ENCODE data around the gene SDHB.

DNA sequence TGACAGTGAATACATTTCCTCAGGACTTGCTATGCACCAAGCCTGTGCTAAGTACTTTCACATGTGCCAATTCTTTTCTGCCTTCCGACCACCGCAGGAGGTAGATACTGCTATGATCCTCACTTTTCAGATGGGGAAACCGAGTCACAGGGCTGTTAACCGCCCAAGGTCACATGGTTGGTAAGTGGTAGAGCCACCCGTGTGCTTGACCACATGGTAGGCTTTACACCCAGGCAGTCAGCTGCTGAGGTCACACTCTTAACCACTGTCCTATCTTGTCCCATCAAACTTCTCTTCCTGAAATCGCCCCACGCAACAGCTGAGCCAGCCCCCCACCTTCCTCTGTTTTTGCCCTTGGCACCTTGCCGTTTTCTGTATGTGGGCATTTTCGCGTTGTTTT, 31.0 kb upstream of the SDHB start:
- TF ChIP-seq, protein P1, sequence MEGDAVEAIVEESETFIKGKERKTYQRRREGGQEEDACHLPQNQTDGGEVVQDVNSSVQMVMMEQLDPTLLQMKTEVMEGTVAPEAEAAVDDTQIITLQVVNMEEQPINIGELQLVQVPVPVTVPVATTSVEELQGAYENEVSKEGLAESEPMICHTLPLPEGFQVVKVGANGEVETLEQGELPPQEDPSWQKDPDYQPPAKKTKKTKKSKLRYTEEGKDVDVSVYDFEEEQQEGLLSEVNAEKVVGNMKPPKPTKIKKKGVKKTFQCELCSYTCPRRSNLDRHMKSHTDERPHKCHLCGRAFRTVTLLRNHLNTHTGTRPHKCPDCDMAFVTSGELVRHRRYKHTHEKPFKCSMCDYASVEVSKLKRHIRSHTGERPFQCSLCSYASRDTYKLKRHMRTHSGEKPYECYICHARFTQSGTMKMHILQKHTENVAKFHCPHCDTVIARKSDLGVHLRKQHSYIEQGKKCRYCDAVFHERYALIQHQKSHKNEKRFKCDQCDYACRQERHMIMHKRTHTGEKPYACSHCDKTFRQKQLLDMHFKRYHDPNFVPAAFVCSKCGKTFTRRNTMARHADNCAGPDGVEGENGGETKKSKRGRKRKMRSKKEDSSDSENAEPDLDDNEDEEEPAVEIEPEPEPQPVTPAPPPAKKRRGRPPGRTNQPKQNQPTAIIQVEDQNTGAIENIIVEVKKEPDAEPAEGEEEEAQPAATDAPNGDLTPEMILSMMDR (conservative IDR thresholded peaks at IDR 0.05; ENCODE audit: low read depth, low read length): no peak
- TF ChIP-seq EZH2phosphoT487 (IDR thresholded peaks at IDR 0.05; ENCODE audit: borderline replicate concordance, low read length): no peak
- no peak for TF ChIP-seq EZH2 (IDR thresholded peaks at IDR 0.05; ENCODE audit: low read length, unreplicated experiment)
